ENCODE results near the gene RAD51. TPM values are rescaled to one million over a fixed set of nuclear protein-coding genes. Genes with fewer than 3 reads are reported as not detected.

The RAD51 gene
- total and polyA plus RNA-seq, 2 donors (not counting 3 experiments of a cell fraction or from before 2014, with no cell fraction given) = 11.1 to 30.9 TPM

DNA sequence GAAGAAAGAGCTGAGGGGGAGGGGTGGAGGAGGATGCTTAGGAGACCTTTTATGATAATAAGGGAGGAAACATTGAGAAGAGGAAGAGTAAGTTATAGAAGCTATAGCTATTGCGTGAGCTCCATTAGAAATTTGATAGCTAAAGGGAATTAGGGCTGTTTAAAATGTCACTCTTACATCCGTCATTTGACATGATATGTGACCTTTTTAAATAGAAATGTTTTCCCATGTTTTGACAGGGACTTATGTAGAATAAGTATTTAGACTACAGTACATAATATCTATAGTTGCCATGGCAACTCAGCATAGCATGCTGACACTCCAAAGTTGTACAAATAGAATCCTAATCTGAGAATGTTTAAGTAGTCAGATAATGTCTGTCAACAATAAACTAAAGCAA, 19.2 kb downstream of the RAD51 start:
- H3K9me1 ChIP-seq (replicated peaks; ENCODE audit: control insufficient read depth, extremely low read depth, insufficient read depth, low read length) = no peaks in the 10 kb centered on the region
- TF ChIP-seq GATA2 (IDR thresholded peaks at IDR 0.05; ENCODE audit: insufficient read depth, insufficient read length, low read depth, low read length) = no peak
- no peak overlapping the region for H3K4me2 ChIP-seq (ENCODE audit: insufficient read depth, low read length)
- no peaks in the 10 kb centered on the region for H4K20me1 ChIP-seq (replicated peaks; ENCODE audit: control insufficient read depth, extremely low read depth, insufficient read depth, low read length)
- dilution Hi-C loops (cut with MboI; ENCODE audit: extremely low pct_ligation_motif_present, low sequenced_read_pairs) = no loop called here
- H3K36me3 ChIP-seq (ENCODE audit: control insufficient read depth in 2 of 2, extremely low read depth in 1 of 2, insufficient read depth in 2 of 2, low read length in 2 of 2) = peaks cover 0 to 19% of the 10 kb centered on the region in 2 experiments
- POLR2A ChIA-PET = no interaction called here
- H3K4me3 ChIP-seq (replicated peaks in 1 of 3; ENCODE audit: insufficient read depth in 1 of 3, low read depth in 1 of 3, low read length in 3 of 3) = no peak overlapping the region
- CTCF ChIA-PET = interaction anchor here (0.6 to 1.3 kb wide), 4 partner anchors 9 to 42 kb away, joined by 3 read pairs; no protein-coding TSS in a partner anchor
- no peaks in the 10 kb centered on the region for H3K9me3 ChIP-seq (replicated peaks; ENCODE audit: control insufficient read depth, insufficient read depth, low read length)
- no TSS peak for BruUV-seq (replicated peaks)
- no peaks in the 10 kb centered on the region for H3K79me2 ChIP-seq (ENCODE audit: control insufficient read depth, insufficient read depth, low read length)
- no peak overlapping the region for H3K9ac ChIP-seq (replicated peaks; ENCODE audit: extremely low read depth, insufficient read depth, low read length)
- DNase-seq (ENCODE audit: low read depth, low spot score) (no peak), FAIRE-seq (no peak)
- no peaks in the 10 kb centered on the region for H3K27me3 ChIP-seq (ENCODE audit: control insufficient read depth in 2 of 2, insufficient read depth in 2 of 2, low read length in 2 of 2)
- H3K27ac ChIP-seq (ENCODE audit: insufficient read depth, low read depth, low read length) = no peak overlapping the region
- H3K4me1 ChIP-seq (ENCODE audit: control insufficient read depth, extremely low read depth, insufficient read depth, low read length) = no peaks in the 10 kb centered on the region
- intact Hi-C loops (cut with micrococcal nuclease) = no loop called here
- no peak overlapping the region for H2AFZ ChIP-seq (ENCODE audit: low read depth, low read length)

DNA sequence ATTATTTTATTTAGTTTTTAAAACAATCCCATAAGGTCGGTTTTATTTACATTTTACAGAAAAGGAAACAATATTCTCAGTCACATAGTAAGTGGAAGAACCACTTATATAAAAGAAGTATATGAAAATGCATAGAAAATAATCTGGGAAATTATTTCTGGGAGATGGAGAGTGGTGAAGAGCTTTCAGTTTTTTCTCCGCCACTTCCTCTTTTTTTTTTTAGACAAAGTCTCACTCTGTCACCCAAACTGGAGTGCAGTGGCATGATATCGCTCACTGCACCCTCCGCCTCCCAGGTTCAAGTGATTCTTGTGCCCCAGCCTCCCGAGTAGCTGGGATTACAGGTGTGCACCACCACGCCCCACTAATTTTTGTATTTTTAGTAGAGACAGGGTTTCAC, 21.2 kb downstream of the RAD51 start:
- BruUV-seq (replicated peaks) = no TSS peak
- H3K79me2 ChIP-seq (ENCODE audit: control insufficient read depth, insufficient read depth, low read length) = no peaks in the 10 kb centered on the region
- FAIRE-seq (no peak), DNase-seq (ENCODE audit: low read depth, low spot score) (no peak)
- H3K9me1 ChIP-seq (replicated peaks; ENCODE audit: control insufficient read depth, extremely low read depth, insufficient read depth, low read length) = no peaks in the 10 kb centered on the region
- dilution Hi-C loops (cut with MboI; ENCODE audit: extremely low pct_ligation_motif_present, low sequenced_read_pairs) (no loop called here), intact Hi-C loops (cut with micrococcal nuclease) (no loop called here)
- no peak overlapping the region for H3K4me3 ChIP-seq (replicated peaks in 1 of 3; ENCODE audit: insufficient read depth in 1 of 3, low read depth in 1 of 3, low read length in 3 of 3)
- POLR2A ChIA-PET = no interaction called here
- no peak overlapping the region for H3K27ac ChIP-seq (ENCODE audit: insufficient read depth, low read depth, low read length)
- no peaks in the 10 kb centered on the region for H4K20me1 ChIP-seq (replicated peaks; ENCODE audit: control insufficient read depth, extremely low read depth, insufficient read depth, low read length)
- peaks cover 0 to 11% of the 10 kb centered on the region in 2 experiments for H3K36me3 ChIP-seq (ENCODE audit: control insufficient read depth in 2 of 2, extremely low read depth in 1 of 2, insufficient read depth in 2 of 2, low read length in 2 of 2)
- H3K9me3 ChIP-seq (replicated peaks; ENCODE audit: control insufficient read depth, insufficient read depth, low read length) = no peaks in the 10 kb centered on the region
- H3K9ac ChIP-seq (replicated peaks; ENCODE audit: extremely low read depth, insufficient read depth, low read length) = no peak overlapping the region
- H3K4me2 ChIP-seq (ENCODE audit: insufficient read depth, low read length) = no peak overlapping the region
- TF ChIP-seq, protein P1, sequence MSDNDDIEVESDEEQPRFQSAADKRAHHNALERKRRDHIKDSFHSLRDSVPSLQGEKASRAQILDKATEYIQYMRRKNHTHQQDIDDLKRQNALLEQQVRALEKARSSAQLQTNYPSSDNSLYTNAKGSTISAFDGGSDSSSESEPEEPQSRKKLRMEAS (IDR thresholded peaks at IDR 0.05; ENCODE audit: insufficient read depth, insufficient read length) = no peak
- no peak for TF ChIP-seq GATA2 (IDR thresholded peaks at IDR 0.05; ENCODE audit: insufficient read depth, insufficient read length, low read depth, low read length)
- no peak for TF ChIP-seq JUN (IDR thresholded peaks at IDR 0.05; ENCODE audit: borderline replicate concordance, insufficient read depth, insufficient read length, low read depth)
- no peak overlapping the region for H2AFZ ChIP-seq (ENCODE audit: low read depth, low read length)
- H3K4me1 ChIP-seq (ENCODE audit: control insufficient read depth, extremely low read depth, insufficient read depth, low read length) = no peaks in the 10 kb centered on the region
- no peaks in the 10 kb centered on the region for H3K27me3 ChIP-seq (ENCODE audit: control insufficient read depth in 2 of 2, insufficient read depth in 2 of 2, low read length in 2 of 2)
- CTCF ChIA-PET = interaction anchor here (2.2 kb wide), 1 partner anchor 22 kb away, joined by 4 read pairs; the partner anchor contains the start of gene RAD51
